HCT116 (cell line): Measurements from ENCODE around the gene SUV39H2. TPM values are rescaled to one million over a fixed set of nuclear protein-coding genes. Genes with fewer than 3 reads are reported as not detected.
"Not testable (repeated sequence)": the region's sequence is repeated elsewhere in the genome, so short reads cannot be mapped to it uniquely, and the experiment has no call there.

ENCODE experiments used
- ATAC-seq: fragments of 200-7000 bp; cut with Tn5 transposase; 2 replicates; pipeline ENCODE4 v1.9.1; 2020; ENCODE audit warnings: mild to moderate bottlenecking, moderate library complexity
- BruUV-seq: library from RNA; stranded (reverse); fragments of 400-500 nt; replicated peaks from 2 replicates; lab custom pipeline; 2021; lab: Mats Ljungman, UMichigan
- CTCF ChIA-PET: fragments of 300-600 bp; sonication (Branson Sonifier 250); formaldehyde crosslinking; loops from one replicate; lab custom pipeline; 2021; ENCODE audit warnings: antibody characterized with exemption; lab: Charles Lee
- POLR2A ChIA-PET: fragments of 300-600, 350-600 bp; sonication (Branson Sonifier 250); formaldehyde crosslinking; loops from one replicate; lab custom pipeline; 2021; ENCODE audit warnings: antibody characterized with exemption; lab: Charles Lee
- RAD21 ChIA-PET, 2 experiments: fragments of 300-600 bp; sonication (Branson Sonifier 250); formaldehyde crosslinking; loops; one replicate each; lab custom pipeline; 2023; ENCODE audit warnings: low total read pairs in 2 of 2; ENCODE audit not compliant: uncharacterized antibody in 2 of 2, unreplicated experiment in 2 of 2, low non-redundant PET in 1 of 2; lab: Charles Lee
- DNase-seq: peaks from one replicate; pipeline ENCODE4 v3.0.0-alpha.2; 2010; ENCODE audit warnings: low read depth, low spot score
- H2AFZ ChIP-seq: fragments of 200-600 bp; shearing (Covaris generic), sonication (generic); 2 replicates; pipeline ENCODE4 v1.6.1; 2017; ENCODE audit warnings: low read depth, mixed run types, mixed read lengths, antibody characterized with exemption, low read length; ENCODE audit not compliant: poor library complexity, severe bottlenecking
- H3K27ac ChIP-seq: 2 replicates; pipeline ENCODE4 v1.5.1; 2012; ENCODE audit warnings: low read depth, low read length
- H3K27me3 ChIP-seq: fragments of 200-600 bp; sonication (generic); 2 replicates; pipeline ENCODE4 v1.6.1; 2016; ENCODE audit warnings: mixed run types, low read length, mixed read lengths; ENCODE audit not compliant: insufficient read depth
- H3K36me3 ChIP-seq, 2 experiments: fragments of 200-500 bp in 1 of 2; fragments of 200-600 bp in 1 of 2; sonication (Bioruptor generic) in 1 of 2; sonication (generic) in 1 of 2; 2 replicates each; pipeline versions ENCODE4 v1.5.1 to v1.6.1; 2014 to 2016; ENCODE audit warnings: low read length in 2 of 2, inconsistent platforms in 1 of 2, mixed read lengths in 1 of 2, mixed run types in 1 of 2; ENCODE audit not compliant: insufficient read depth in 2 of 2, control insufficient read depth in 1 of 2
- H3K4me1 ChIP-seq, 2 experiments: fragments of 200-600 bp in 1 of 2; sonication (generic) in 1 of 2; 2 replicates each; pipeline versions ENCODE4 v1.5.1 to v1.6.1; 2012 to 2017; ENCODE audit warnings: low read length in 2 of 2, inconsistent platforms in 1 of 2, mild to moderate bottlenecking in 1 of 2, mixed read lengths in 1 of 2, mixed run types in 1 of 2, moderate library complexity in 1 of 2; ENCODE audit not compliant: insufficient read depth in 2 of 2, control insufficient read depth in 1 of 2
- H3K4me2 ChIP-seq: fragments of 200-600 bp; sonication (generic); 2 replicates; pipeline ENCODE4 v1.6.1; 2017; ENCODE audit warnings: mixed run types, low read length, mixed read lengths
- H3K4me3 ChIP-seq, 2 experiments: fragments of 200-600 bp in 1 of 2; sonication (generic) in 1 of 2; replicated peaks in 1 of 2; 2 replicates each; pipeline ENCODE4 v1.5.1; 2011 to 2016; ENCODE audit warnings: low read length in 2 of 2, control low read depth in 1 of 2, low read depth in 1 of 2, mild to moderate bottlenecking in 1 of 2, mixed read lengths in 1 of 2, mixed run types in 1 of 2
- H3K79me2 ChIP-seq: fragments of 200-600 bp; sonication (generic); 2 replicates; pipeline ENCODE4 v1.6.1; 2017; ENCODE audit warnings: mild to moderate bottlenecking, mixed run types, low read length, moderate library complexity, mixed read lengths; ENCODE audit not compliant: insufficient read depth
- H3K9ac ChIP-seq: fragments of 200-600 bp; sonication (generic); 2 replicates; pipeline ENCODE4 v1.6.1; 2016; ENCODE audit warnings: low read length, mixed read lengths
- H3K9me2 ChIP-seq: fragments of 200-600 bp; sonication (generic), shearing (Covaris generic); 2 replicates; pipeline ENCODE4 v1.6.1; 2017; ENCODE audit warnings: mixed run types, mild to moderate bottlenecking, moderate library complexity; ENCODE audit not compliant: insufficient read depth
- H3K9me3 ChIP-seq, 2 experiments: fragments of 200-500 bp in 1 of 2; fragments of 200-600 bp in 1 of 2; sonication (Bioruptor generic) in 1 of 2; sonication (generic) in 1 of 2; 2 replicates each; pipeline ENCODE4 v1.6.1; 2014 to 2017; ENCODE audit warnings: low read length in 2 of 2, mixed read lengths in 2 of 2, inconsistent platforms in 1 of 2, low read depth in 1 of 2, mild to moderate bottlenecking in 1 of 2, mixed run types in 1 of 2, moderate library complexity in 1 of 2; ENCODE audit not compliant: control insufficient read depth in 1 of 2, insufficient read depth in 1 of 2
- H4K20me1 ChIP-seq: fragments of 200-600 bp; sonication (generic), shearing (Covaris generic); 2 replicates; pipeline ENCODE4 v1.6.1; 2017; ENCODE audit warnings: mixed run types, mild to moderate bottlenecking, moderate library complexity; ENCODE audit not compliant: insufficient read depth
- ATF3 ChIP-seq: IDR thresholded peaks from 2 replicates; pipeline ENCODE4 v1.6.1; 2012
- CEBPB ChIP-seq: IDR thresholded peaks from 2 replicates; pipeline ENCODE4 v1.6.1; 2012; ENCODE audit warnings: low read depth
- CTCF ChIP-seq, 3 experiments: fragments of 200-600 bp in 1 of 3; sonication (generic) in 1 of 3; IDR thresholded peaks in 2 of 3; conservative IDR thresholded peaks in 1 of 3; 2 replicates each; pipeline ENCODE4 v1.5.1; 2012 to 2017; ENCODE audit warnings: low read depth in 2 of 3, low read length in 2 of 3, antibody characterized with exemption in 1 of 3, borderline replicate concordance in 1 of 3, control low read depth in 1 of 3, mild to moderate bottlenecking in 1 of 3, mixed read lengths in 1 of 3, mixed run types in 1 of 3, moderate library complexity in 1 of 3; ENCODE audit not compliant: insufficient read depth in 1 of 3
- EZH2 ChIP-seq: fragments of 200-600 bp; sonication (generic); IDR thresholded peaks from 2 replicates; pipeline ENCODE4 v1.6.1; 2017; ENCODE audit warnings: antibody characterized with exemption, mixed run types
- EZH2phosphoT487 ChIP-seq: fragments of 200-600 bp; IDR thresholded peaks from 2 replicates; pipeline ENCODE4 v1.6.1; 2018; ENCODE audit warnings: antibody characterized with exemption, borderline replicate concordance
- FOSL1 ChIP-seq: IDR thresholded peaks from 2 replicates; pipeline ENCODE4 v1.6.1; 2012; ENCODE audit warnings: low read depth
- JUND ChIP-seq: IDR thresholded peaks from 2 replicates; pipeline ENCODE4 v1.6.1; 2012
- MAX ChIP-seq: IDR thresholded peaks from 2 replicates; pipeline ENCODE4 v1.6.1; 2012
- POLR2AphosphoS5 ChIP-seq: IDR thresholded peaks from 2 replicates; pipeline ENCODE4 v1.6.1; 2011; ENCODE audit warnings: mild to moderate bottlenecking, low read depth, low read length, moderate library complexity
- RAD21 ChIP-seq: IDR thresholded peaks from 2 replicates; pipeline ENCODE4 v1.6.1; 2012; ENCODE audit warnings: low read depth, mild to moderate bottlenecking
- SIN3A ChIP-seq: IDR thresholded peaks from 2 replicates; pipeline ENCODE4 v1.6.1; 2012; ENCODE audit warnings: low read depth
- SP1 ChIP-seq: IDR thresholded peaks from 2 replicates; pipeline ENCODE4 v1.6.1; 2012; ENCODE audit warnings: low read depth
- SRF ChIP-seq: IDR thresholded peaks from 2 replicates; pipeline ENCODE4 v1.6.1; 2012; ENCODE audit warnings: low read depth
- TCF7L2 ChIP-seq: IDR thresholded peaks from 2 replicates; pipeline ENCODE4 v1.7.0; 2011; ENCODE audit warnings: borderline replicate concordance, inconsistent platforms; ENCODE audit not compliant: insufficient read depth, insufficient read length; ENCODE audit errors: extremely low read depth
- YY1 ChIP-seq: IDR thresholded peaks from 2 replicates; pipeline ENCODE4 v1.6.1; 2011; ENCODE audit warnings: low read length, low read depth, moderate library complexity, mild to moderate bottlenecking; ENCODE audit not compliant: insufficient replicate concordance; ENCODE audit errors: extremely low read depth
- ZBTB33 ChIP-seq: IDR thresholded peaks from 2 replicates; pipeline ENCODE4 v1.6.1; 2011; ENCODE audit warnings: mild to moderate bottlenecking, low read length, moderate library complexity; ENCODE audit not compliant: insufficient replicate concordance; ENCODE audit errors: extremely low read depth
- ZFX ChIP-seq: fragments of 450-650 bp; IDR thresholded peaks from 2 replicates; pipeline ENCODE4 v1.6.1; 2017
- ZNF274 ChIP-seq: fragments of 200-500 bp; sonication (Bioruptor generic); IDR thresholded peaks from 2 replicates; pipeline ENCODE4 v1.6.1; 2014; ENCODE audit warnings: mild to moderate bottlenecking, low read depth, low read length, inconsistent platforms
- intact Hi-C: fragments of 100-400 bp; cut with micrococcal nuclease; formaldehyde crosslinking; loops from 2 replicates; pipeline ENCODE4 v1.10.0; 2022
- total RNA-seq: library from RNA; stranded (reverse); gene quantifications from one replicate; pipeline ENCODE4 v1.2.1, GENCODE V29; 2021; ENCODE audit not compliant: unreplicated experiment

Gene SUV39H2
- total RNA-seq, 1 experiment from 2014 or later, result 26.6 TPM

GRCh38 chr10:14936584-14936983 lies 57.9 kb downstream of the SUV39H2 start:
- Histone ChIP-seq H3K27me3 (no peaks in the 10 kb centered on the region), H3K4me1 (peaks cover 0 to 8% of the 10 kb centered on the region in 2 experiments; a peak in 1 of 4 replicates), H3K36me3 (peaks cover 16 to 18% of the 10 kb centered on the region in 2 experiments), H3K79me2 (peaks cover 12% of the 10 kb centered on the region), H2AFZ (no peak overlapping the region), H3K4me2 (no peak overlapping the region), H3K9me2 (no peaks in the 10 kb centered on the region), H3K9me3 (no peaks in the 10 kb centered on the region), H3K9ac (no peak overlapping the region), H3K27ac (no peak overlapping the region), H4K20me1 (no peaks in the 10 kb centered on the region), H3K4me3 (no peak overlapping the region)
- CTCF ChIA-PET, result no interaction called here
- intact Hi-C loops, result no loop called here
- POLR2A ChIA-PET, result no interaction called here
- ATAC-seq, result no peak
- RAD21 ChIA-PET, result no interaction called here
- TF ChIP-seq CEBPB (no peak), ZBTB33 (no peak), TCF7L2 (no peak), RAD21 (no peak), CTCF (IDR thresholded peaks at IDR 0.05 in 2 of 3, conservative IDR thresholded peaks at IDR 0.05 in 1 of 3; ENCODE audit: borderline replicate concordance in 1 of 3, insufficient read depth in 1 of 3, low read depth in 2 of 3, low read length in 2 of 3) (no peak), SRF (no peak), POLR2AphosphoS5 (no peak), MAX (no peak), ATF3 (no peak), ZFX (no peak), YY1 (no peak), FOSL1 (no peak), SIN3A (no peak), SP1 (no peak), JUND (no peak), EZH2 (no peak), EZH2phosphoT487 (no peak), ZNF274 (no peak)
- DNase-seq, result no peak
- BruUV-seq, result no TSS peak

- H4K20me1 ChIP-seq, POLR2A ChIA-PET, H3K9ac ChIP-seq, CTCF ChIA-PET, H3K4me1 ChIP-seq, H3K4me2 ChIP-seq, H3K36me3 ChIP-seq, DNase-seq, BruUV-seq, H3K4me3 ChIP-seq, H3K27me3 ChIP-seq, RAD21 ChIA-PET, H3K9me3 ChIP-seq, H2AFZ ChIP-seq, ATAC-seq, H3K9me2 ChIP-seq, H3K27ac ChIP-seq, intact Hi-C loops: not testable (repeated sequence)
- peaks cover 12% of the 10 kb centered on the region for H3K79me2 ChIP-seq
Observed at GRCh38 chr10:14938971-14939370, 60.3 kb downstream of the SUV39H2 start.
